Renal cortical epithelial cell (primary cell): ENCODE results near the gene PCYT1A. TPM values are rescaled to one million over a fixed set of nuclear protein-coding genes. Genes with fewer than 3 reads are reported as not detected.
"Not testable (repeated sequence)": the region's sequence is repeated elsewhere in the genome, so short reads cannot be mapped to it uniquely, and the experiment has no call there.

ENCODE experiments used
- DNase-seq: peaks from one replicate; pipeline ENCODE4 v3.0.0-alpha.2; 2011; ENCODE audit warnings: low read depth
- total RNA-seq: library from RNA; depleted of rRNA; stranded (reverse); fragments of >200 nt; gene quantifications from 2 replicates; pipeline ENCODE4 v1.2.3, GENCODE V29; 2014

PCYT1A gene
- total RNA-seq: 73.6 and 90.0 TPM in 2 replicates

- peak; percentile 93 for DNase-seq
These were observed at the start of gene PCYT1A for GRCh38 chr3:196287440-196288140. TSS of gene PCYT1A (minus strand) at chr3:196287726. CDS start at chr3:196270531, 17,195 bp downstream.

GRCh38 chr3:196336319-196337145 is 49.0 kb upstream of the PCYT1A start:
- no peak for DNase-seq

DNA sequence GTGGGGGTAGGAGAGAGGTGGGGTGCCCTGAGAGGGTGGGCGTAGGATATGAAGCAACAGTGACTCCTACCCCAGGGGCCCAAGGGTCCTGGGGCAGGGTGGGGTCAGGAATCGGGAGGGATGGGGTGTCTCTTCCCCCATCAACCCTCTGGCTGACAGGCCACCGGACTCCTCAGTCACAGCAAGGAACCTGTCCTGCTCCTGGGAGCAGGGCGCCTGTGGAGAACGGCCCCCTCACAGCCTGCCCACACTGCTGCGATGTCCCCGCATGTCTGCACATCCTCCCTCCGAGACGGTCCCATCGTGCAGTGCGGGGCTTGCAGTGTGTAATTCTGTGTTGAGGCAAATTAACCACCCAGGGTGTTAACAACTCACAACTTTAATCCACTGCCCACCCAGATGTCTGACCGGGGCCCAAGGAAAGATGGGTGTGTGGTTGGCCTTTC is 48.0 kb upstream of the PCYT1A start:
- no peak for DNase-seq

GRCh38 chr3:196334982-196335381 is 47.5 kb upstream of the PCYT1A start:
- DNase-seq: no peak

GRCh38 chr3:196332168-196332567 is 44.6 kb upstream of the PCYT1A start:
- no peak for DNase-seq

DNA sequence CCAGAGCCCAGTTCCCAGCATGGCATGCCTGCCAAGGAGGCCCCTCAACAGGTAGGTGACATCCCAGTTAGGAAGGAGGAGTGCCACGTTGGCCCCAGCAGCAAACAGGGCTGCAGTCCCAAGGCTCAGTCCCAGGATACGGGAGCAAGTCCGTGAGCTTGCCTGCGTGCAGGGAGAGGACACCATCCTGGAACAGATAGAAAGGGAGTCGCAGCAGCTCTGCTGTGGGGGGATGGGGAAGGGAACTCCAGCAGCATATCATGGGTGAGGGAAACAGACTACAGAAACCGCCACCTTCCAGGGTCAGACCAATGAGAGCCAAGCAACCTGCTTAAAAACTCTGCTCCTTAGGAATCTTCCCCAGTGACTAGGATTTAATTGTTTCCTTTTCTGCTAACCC is 39.9 kb upstream of the PCYT1A start:
- DNase-seq: no peak

- DNase-seq: no peak
These were observed 39.4 kb upstream of the PCYT1A start for GRCh38 chr3:196326936-196327335.

GRCh38 chr3:196323691-196324090 is 36.2 kb upstream of the PCYT1A start:
- no peak for DNase-seq

- DNase-seq: no peak
These were observed 35.5 kb upstream of the PCYT1A start for GRCh38 chr3:196323016-196323415.

GRCh38 chr3:196321162-196321561 is 33.6 kb upstream of the PCYT1A start:
- DNase-seq: no peak

- DNase-seq: no peak
These were observed 32.6 kb upstream of the PCYT1A start for GRCh38 chr3:196320137-196320536.

- DNase-seq: peak; percentile 70
These were observed 30.4 kb upstream of the PCYT1A start, which contains the start of gene DYNLT2B for GRCh38 chr3:196317687-196318467. TSS of gene DYNLT2B (minus strand) at chr3:196318240. CDS start at chr3:196318152, 88 bp downstream.

DNA sequence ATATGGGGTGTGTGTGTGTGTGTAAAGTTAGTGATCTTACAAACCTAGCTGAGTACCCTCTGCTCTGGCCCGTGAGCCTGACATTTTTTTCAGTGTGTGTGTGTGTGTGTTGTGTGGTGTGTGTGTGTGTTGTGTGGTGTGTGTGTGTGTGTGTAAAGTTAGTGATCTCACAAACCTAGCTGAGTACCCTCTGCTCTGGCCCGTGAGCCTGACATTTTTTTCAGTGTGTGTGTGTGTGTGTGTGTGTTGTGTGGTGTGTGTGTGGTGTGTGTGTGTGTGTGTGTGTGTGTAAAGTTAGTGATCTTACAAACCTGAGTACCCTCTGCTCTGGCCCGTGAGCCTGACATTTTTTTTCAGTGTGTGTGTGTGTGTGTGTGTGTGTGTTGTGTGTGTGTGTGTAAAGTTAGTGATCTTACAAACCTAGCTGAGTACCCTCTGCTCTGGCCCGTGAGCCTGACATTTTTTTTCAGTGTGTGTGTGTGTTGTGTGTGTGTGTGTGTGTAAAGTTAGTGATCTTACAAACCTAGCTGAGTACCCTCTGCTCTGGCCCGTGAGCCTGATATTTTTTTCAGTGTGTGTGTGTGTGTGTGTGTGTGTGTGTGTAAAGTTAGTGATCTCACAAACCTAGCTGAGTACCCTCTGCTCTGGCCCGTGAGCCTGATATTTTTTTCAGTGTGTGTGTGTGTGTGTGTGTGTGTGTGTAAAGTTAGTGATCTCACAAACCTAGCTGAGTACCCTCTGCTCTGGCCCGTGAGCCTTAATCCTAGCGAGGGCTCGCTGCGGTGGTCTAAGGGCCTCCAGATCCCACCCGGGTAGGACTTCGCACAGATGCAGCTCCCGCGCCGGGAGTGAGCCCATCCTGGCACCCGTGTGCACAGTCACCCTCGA is 29.5 kb upstream of the PCYT1A start:
- not testable (repeated sequence) for DNase-seq

DNA sequence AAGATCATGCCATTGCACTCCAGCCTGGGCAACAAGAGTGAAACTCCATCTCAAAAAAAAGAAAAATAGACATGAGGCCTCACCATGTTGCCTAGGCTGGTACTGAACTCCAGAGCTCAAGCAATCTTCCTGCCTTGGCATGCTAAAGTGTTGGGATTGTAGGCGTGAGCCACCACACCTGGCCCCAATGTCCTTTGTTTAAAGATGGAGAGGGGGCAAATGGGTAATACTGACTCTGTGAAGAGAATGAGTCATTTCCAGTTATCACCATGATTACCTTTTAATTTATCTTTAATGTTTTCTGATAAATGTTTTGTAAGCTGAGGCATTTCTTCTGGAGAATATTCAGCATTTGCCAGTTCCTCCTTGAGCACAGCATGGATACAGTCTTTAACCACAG is 28.3 kb upstream of the PCYT1A start:
- DNase-seq: no peak

- no peak for DNase-seq
These were observed 27.1 kb upstream of the PCYT1A start for GRCh38 chr3:196314597-196314996.

DNA sequence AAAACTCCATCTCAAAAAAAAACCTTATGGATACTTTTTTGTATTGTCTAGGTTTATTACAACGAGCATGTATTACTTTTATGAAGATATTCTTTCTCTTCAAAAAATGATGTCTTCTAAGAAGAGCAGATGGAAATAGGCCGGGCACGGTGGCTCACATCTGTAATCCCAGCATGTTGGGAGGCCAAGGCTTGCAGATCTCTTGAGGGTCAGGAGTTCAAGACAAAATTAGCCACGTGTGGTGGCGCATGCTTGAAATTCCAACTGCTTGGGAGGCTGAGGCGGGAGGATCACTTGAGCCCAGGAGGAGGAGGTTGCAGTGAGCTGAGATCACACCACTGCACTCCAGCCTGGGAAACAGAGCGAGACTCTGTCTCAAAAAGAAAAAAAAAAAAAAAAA is 26.6 kb upstream of the PCYT1A start:
- DNase-seq: not testable (repeated sequence)

DNA sequence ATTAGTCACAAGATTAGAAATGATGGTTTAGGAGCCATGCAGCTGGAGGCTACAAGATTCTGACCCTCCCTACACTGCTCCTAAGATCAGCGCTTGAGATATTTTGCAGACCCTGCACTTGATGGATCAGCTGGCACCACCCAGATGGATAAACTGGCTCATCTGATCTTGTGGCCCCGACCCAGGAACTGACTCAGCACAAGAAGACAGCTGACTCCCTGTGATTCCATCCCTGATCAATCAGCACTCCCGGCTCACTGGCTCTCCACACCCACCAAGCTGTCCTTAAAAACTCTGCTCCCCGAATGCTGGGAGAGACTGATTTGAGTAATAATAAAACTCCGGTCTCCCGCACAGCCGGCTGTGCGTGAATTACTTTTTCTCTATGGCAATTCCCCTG is 15.4 kb upstream of the PCYT1A start:
- DNase-seq: not testable (repeated sequence)

GRCh38 chr3:196302551-196302950 is 15.0 kb upstream of the PCYT1A start:
- not testable (repeated sequence) for DNase-seq

DNA sequence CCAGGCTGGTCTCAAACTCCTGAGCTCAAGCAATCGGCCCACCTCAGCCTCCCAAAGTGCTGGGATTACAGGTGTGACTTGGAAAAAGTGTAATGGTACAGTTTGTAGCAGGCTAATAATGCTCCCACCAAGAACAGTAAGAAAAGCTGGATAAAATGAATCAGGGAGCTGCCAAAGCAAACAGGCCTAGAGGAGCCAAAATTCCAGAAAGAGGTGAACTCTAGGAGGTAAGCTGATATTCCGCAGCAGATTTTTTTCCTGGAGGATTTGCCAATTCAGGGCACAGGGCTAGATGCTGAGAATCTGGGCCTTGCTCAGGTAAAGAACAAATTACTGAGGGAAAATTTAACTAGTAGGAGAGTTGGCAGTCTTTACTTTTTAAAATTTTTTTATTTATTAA is 11.0 kb upstream of the PCYT1A start:
- no peak for DNase-seq

DNA sequence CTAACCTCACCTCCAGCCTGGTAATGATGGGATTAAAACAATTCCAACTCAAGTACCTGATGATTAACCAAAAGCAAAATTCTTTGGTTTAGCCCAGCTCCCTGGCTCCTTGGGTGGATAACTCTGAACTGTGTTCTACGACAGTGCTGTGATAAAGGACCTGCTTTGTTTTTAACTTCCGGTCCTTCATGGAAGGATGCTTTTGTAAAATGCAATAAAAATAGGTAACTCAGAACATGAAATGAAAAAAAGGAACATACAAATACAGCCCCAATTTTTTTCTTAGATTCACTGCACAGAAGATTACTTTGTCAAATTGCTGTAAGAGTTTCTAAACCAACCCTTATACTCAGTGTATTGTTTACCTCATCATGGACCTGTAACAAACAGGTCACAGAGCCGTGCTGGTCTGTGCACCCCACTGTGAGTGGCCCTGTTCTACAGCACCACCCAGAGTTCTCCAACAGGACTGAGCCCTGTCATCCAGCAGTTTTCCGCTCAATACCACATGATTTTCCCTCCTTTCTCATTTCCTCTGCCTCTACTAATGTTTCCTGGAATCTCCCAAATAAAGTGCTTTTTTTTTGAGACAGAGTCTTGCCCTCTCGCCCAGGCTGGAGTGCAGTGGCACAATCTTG is 4.9 kb upstream of the PCYT1A start:
- peak; percentile 32 for DNase-seq

GRCh38 chr3:196288141-196288460 is 575 bp upstream of the PCYT1A start:
- DNase-seq: peak; percentile 16
